ENCODE data around the gene BANF1.
"Not testable (repeated sequence)": the region's sequence is repeated elsewhere in the genome, so short reads cannot be mapped to it uniquely, and the experiment has no call there.

BANF1 gene

GRCh38 chr11:65978391-65979238 lies 23.7 kb upstream of the BANF1 start:
- no peak for DNase-seq (ENCODE audit: low read depth)

- no peak for DNase-seq (ENCODE audit: low read depth)
These were observed 23.0 kb upstream of the BANF1 start for GRCh38 chr11:65979261-65979759.

GRCh38 chr11:65981101-65981740 lies 21.1 kb upstream of the BANF1 start:
- DNase-seq (ENCODE audit: low read depth) = no peak

GRCh38 chr11:65981972-65982823 lies 20.1 kb upstream of the BANF1 start:
- no peak for DNase-seq (ENCODE audit: low read depth)

GRCh38 chr11:65982824-65983588 lies 19.3 kb upstream of the BANF1 start:
- DNase-seq (ENCODE audit: low read depth) = no peak

GRCh38 chr11:65983589-65983987 lies 18.7 kb upstream of the BANF1 start:
- no peak for DNase-seq (ENCODE audit: low read depth)

- DNase-seq (ENCODE audit: low read depth) = no peak
These were observed 15.0 kb upstream of the BANF1 start for GRCh38 chr11:65987336-65987735.

- peak; percentile 77 for DNase-seq (ENCODE audit: low read depth)
These were observed 13.3 kb upstream of the BANF1 start for GRCh38 chr11:65988791-65989592.

- no peak for DNase-seq (ENCODE audit: low read depth)
These were observed 10.2 kb upstream of the BANF1 start for GRCh38 chr11:65992056-65992455.

GRCh38 chr11:65997286-65997685 lies 5.0 kb upstream of the BANF1 start:
- no peak for DNase-seq (ENCODE audit: low read depth)

GRCh38 chr11:66002648-66003225 lies 434 bp downstream of the BANF1 start:
- no peak for DNase-seq (ENCODE audit: low read depth)

- DNase-seq (ENCODE audit: low read depth) = no peak
These were observed 988 bp downstream of the BANF1 start for GRCh38 chr11:66003291-66003690.

- DNase-seq (ENCODE audit: low read depth) = no peak
These were observed 1.9 kb downstream of the BANF1 start for GRCh38 chr11:66004186-66004585.

GRCh38 chr11:66006134-66006890 lies 4.0 kb downstream of the BANF1 start:
- no peak for DNase-seq (ENCODE audit: low read depth)

- no peak for DNase-seq (ENCODE audit: low read depth)
These were observed 4.5 kb downstream of the BANF1 start for GRCh38 chr11:66006891-66007176.

- DNase-seq (ENCODE audit: low read depth) = no peak
These were observed 4.9 kb downstream of the BANF1 start for GRCh38 chr11:66007201-66007634.

- DNase-seq (ENCODE audit: low read depth) = no peak
These were observed 5.8 kb downstream of the BANF1 start for GRCh38 chr11:66008095-66008467.

GRCh38 chr11:66008468-66009101 lies 6.3 kb downstream of the BANF1 start:
- no peak for DNase-seq (ENCODE audit: low read depth)

GRCh38 chr11:66010036-66010435 lies 7.7 kb downstream of the BANF1 start:
- not testable (repeated sequence) for DNase-seq (ENCODE audit: low read depth)

Measured in activated T-helper 9 cell treated with anti-CD3 and anti-CD28 coated beads, Interleukin-2, amount 50 U/mL, for 16 hours (primary cell).